GM21528 (cell line): ENCODE data around the gene TCEA2.

Source experiments
- ATAC-seq: cut with Tn5 transposase; IDR thresholded peaks from one replicate; pipeline ENCODE4 v1.9.1; 2021; ENCODE audit warnings: mild to moderate bottlenecking, moderate library complexity; ENCODE audit not compliant: unreplicated experiment, low FRiP score

Gene TCEA2

DNA sequence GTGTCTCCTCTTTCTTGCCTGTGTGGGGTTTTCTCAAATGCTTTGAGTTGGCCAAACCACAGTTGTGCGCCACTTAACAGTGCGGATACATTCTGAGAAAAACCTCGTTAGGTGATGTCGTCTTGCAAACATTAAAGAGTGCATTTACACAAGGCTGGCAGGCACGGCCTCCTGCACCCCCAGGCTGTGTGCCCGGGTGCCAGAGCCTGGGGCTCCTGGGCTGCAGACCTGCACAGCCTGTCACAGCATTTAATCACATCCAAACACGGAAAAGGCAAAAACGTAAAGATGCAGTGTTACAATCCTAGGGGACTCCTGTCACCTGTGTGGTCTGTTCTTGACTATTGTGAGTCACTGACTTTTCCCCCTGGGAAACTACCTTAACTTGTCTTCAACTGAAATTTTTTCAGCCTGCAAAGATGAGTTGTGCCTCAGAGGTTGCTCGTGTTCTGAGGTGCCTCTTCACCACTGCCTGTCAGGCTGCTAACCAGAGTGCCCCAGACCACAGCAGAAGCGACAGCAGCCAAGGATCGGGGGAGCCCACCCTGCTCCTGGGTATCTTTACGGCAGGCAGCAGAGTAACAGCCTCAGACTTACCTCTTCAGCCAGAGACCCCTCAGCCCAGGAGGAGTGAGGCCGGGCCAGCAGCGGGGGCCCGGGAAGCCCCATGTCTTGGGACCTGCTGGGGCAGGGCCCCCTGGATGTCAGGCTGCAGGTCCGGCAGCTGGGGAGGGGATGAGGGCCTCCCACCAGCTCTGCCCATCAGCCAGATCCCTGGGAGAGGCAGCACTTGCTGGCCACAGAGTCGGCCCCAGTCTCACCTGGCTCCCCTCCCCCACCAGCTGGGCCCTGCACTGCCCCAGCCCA lies 27.7 kb upstream of the TCEA2 start:
- ATAC-seq = no peak

DNA sequence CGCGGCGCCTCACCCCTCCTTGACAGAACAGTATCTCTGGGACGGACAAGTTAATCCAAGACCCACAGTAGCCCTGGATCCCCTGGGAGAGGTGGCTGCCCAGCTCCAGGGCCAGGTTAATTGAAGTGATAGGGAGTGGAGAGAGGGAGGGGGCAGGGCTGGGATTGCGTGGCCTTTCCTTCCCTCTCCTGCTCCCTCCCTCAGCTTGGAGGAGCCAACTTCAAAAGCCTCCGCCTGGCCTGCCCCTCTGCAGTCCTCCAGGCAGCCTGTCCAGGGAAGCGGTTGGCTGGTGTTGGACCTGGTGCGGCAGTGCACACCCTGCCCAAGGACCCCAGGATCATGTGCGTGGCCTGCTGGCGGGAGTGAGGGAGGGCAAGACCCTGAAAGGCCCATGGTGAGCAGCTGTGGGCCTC lies 27.1 kb upstream of the TCEA2 start, which contains the start of gene C20orf204:
C20orf204 (plus strand) TSS at position 250 of the 413 bp plus-strand sequence; CDS start at position 392, 142 bp downstream.
- ATAC-seq = no peak

DNA sequence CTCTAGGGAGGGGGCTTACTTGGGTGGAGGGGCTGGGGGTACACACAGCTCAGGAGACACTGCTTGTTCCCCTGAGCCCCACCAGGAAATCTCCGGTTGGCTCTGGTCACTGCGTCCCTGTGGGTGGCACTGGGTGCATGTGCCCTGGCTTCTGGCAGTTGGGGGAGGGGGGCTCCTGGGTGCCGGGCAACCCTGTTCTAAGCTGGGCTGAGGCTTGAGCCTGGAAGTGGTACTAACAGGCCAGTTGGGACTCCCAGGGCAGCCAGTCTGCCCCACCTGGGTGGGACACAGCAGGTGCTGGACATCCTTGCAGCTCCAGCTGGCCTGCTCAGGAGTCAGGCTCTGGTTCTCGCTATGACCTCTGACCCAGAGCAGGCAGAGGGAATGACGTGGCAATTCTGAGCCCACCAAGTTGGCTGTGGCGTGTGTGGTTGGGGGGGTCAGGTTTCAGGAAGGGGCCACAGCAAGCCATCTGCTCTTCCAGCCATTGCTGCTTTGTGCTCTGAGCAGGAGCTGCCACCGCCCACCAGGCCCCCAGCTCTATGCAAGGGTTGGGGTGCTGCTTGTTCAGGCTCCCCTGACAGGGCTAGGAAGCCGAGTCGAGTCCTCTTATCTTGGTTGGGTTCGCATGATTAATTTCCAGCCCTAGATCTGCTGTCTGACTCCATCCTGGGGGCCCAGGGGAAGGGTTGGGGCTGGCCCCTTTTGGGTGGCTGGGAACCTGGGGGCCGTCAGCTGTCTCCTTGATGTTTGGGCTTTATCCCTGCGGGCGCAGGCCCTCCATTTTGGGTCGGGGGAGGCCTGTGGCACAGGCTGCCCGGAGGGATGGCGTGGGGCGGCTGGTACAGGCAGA lies 26.4 kb upstream of the TCEA2 start:
- no peak for ATAC-seq

DNA sequence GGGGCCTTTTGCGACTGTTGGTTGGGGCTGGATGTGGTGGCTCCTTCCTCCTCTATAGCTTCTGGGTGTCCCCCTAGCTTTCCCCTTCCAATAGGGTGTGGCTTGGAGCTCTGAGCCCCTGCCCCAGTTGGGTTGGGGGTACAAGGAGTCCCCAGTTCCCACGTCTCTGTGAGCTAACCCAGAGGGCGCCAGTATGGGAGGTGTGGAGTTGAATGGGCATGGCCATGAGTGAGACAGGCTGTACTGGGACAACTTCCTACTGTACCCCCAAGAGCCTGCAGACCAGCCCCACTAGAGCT lies 25.9 kb upstream of the TCEA2 start:
- no peak for ATAC-seq

DNA sequence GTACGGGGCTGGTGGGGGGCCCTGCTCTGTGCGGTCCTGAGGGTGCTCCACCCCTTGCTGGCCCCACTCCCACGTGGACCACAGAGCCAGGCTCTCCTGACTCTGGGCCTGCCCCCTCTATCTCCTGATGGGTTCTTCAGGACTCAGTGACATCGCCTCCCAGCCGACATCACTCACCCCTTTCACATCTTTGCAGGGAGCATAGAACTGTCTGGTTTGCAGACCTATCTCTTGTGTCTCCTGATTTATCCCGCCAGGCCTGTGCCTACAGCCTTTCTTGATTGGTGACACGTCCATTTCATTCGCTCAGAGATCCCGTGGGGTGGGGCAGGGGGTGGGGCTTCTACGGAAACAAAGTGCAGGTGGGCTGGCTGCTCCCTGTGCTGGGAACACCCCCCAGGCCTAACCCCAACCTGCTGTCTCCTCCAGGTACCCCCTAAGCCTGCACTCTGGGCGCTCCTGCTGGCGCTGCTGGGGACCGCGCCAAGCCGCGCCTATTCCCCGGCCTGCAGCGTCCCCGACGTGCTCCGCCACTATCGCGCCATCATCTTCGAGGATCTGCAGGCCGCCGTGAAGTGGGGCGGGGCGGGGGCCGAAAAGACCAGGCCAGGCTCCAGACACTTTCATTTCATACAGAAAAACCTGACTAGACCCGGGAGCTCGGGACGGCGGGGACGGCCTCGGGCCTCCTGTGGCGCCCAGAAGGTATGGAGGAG lies 25.3 kb upstream of the TCEA2 start:
- ATAC-seq = no peak

GRCh38 chr20:64038224-64038564 lies 24.8 kb upstream of the TCEA2 start:
- peak; percentile 18 for ATAC-seq

DNA sequence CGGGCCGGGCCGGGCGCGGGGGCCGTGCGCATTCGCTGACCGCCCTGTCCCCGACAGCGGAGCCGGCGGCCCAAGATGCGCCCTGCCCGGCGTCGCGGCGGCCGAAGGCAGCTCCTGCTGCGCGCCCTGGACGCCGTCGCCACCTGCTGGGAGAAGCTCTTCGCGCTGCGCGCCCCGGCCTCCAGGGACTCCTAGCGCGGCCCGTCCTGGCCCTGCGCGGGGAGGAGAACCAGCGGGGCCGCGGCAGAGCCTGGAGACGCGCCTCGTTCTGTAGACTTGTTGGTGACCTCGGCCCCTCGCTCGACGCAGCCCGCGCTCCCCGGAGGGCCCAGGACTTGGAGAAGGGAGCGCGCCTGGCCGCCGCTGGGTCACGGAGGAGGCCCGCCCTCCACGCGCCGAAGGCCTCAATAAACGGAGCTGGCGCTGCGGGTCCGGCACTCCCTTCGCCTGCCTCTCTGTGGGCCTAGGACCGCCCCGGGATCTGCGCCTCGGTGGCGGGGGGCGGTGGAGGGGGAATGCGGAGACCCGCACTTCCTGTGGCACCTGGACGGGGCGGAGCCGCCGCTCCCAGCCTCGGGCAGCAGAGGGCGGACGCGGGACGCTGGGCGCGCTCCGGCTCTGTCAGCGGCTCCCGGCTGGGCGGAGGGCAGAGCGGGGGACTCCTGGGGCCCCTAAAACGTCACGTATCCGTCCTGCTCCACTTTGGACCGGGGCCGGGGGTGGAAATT lies 24.3 kb upstream of the TCEA2 start:
- ATAC-seq = peak; percentile 58

- no peak for ATAC-seq
Observed at GRCh38 chr20:64039293-64040160, 23.5 kb upstream of the TCEA2 start.

- ATAC-seq = no peak
Observed at GRCh38 chr20:64040231-64041039, 22.6 kb upstream of the TCEA2 start.

- no peak for ATAC-seq
Observed at GRCh38 chr20:64041040-64041780, 21.8 kb upstream of the TCEA2 start.

DNA sequence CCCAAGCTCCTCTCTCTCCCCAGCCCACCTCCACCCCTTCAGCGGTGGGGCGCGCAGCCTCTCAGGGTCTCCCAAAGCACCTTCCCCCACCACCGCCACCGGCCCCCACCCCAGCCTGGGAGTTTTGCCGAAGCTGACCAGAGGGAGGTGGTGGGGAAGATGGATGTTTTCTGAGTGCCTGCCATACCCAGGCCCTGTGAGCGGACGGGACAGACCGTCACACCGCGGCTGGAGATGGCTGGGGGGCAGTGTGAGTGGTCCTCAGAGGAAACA lies 21.3 kb upstream of the TCEA2 start:
- ATAC-seq = no peak

DNA sequence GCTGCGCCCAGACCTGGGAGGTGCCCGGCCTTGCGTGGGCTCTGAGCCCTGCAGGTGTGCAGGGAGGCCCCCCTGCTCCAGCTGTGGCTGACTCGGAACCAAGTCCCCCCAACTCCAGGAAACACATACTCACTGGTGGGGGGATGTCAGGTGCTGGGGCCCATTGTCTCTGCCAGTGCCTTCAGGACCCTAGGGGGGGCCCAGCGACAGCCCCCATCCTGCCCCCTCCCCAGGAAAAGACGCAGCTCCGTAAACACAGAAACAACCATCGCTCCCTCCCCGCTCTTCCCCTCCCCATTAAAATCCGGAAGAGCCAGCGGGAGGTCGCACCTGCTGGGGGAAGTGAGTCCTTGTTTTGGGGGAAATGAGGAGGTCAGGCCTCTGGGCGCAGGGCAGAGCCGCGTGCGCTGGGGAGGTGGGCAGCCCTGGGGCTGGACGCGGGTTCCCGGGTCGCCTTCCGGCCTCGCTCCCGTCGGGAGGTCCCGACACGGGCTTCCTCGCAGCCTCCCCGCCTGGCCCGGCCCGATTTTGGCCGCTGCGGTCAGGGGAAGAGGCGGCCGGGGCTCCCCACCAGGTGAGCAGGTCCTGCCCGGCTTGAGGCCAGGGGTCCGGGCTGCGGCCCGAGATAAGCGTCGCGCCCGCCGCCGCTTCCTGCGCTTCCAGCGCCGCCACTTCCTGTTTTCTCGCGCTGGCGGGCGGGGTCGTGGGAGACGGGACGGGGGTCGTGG lies 20.8 kb upstream of the TCEA2 start:
- no peak for ATAC-seq

GRCh38 chr20:64043768-64044167 lies 19.2 kb upstream of the TCEA2 start:
- ATAC-seq = no peak

GRCh38 chr20:64044484-64045247 lies 18.3 kb upstream of the TCEA2 start:
- no peak for ATAC-seq

DNA sequence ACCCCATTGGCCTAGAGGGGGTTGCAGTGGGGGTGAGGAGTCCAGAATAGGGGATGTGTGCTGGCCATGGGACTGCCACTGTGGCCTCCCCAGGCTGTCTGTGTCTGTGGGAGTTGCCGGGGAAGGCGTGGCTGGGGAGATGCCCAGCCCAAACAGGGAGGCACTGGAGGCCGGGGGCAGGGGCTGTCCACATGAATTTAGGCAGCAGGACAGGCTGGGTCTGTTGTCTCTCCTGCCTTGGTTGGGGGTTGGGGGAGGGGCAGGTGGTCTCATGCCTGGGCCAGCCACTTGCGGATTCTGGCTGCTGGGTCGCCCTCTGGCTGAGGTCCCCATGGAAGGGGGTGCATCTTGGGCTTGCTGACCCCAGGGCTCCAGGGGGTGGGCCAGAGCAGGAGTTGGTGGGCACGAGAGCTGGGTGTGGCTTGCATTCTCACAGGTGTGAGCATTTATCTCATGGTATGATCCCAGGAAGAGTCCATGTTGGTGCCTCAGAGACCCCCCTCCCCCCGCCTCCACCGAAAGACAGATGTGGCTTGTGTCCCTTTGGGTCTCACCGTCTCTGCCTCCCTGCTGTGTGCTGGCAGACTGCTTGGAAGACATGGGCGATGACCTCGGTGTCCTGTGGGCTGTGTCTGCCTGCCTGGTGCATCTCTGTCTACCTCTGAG lies 17.5 kb upstream of the TCEA2 start:
- ATAC-seq = no peak

- no peak for ATAC-seq
Observed at GRCh38 chr20:64047046-64047389, 16.0 kb upstream of the TCEA2 start.
